Fibroblast of skin of back (primary cell): ENCODE results near the gene TRRAP.

Experiments
- DNase-seq: peaks from one replicate; pipeline ENCODE4 v3.0.0-alpha.2; 2013

The TRRAP gene

DNA sequence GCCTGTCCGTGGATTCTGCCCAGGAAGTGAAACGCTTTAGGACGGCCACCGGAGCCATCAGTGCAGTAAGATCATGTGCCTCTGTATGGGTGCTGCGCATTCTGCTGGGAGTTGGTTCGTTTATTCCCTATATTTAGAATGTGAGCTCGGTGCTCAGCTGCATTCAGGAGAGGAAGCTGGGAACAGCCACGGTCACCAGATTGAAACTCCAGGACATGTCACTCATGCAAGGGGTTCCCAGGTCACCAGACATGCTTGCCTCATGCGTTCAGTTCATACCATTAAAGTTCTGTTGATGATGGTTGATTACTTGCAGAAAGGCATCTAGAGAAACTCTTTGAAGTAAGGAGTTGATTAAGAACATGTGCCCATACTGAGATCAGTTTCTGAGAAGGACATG is 78.1 kb downstream of the TRRAP start:
- no peak for DNase-seq

GRCh38 chr7:98956937-98957336 is 78.6 kb downstream of the TRRAP start:
- DNase-seq, result no peak

GRCh38 chr7:98957766-98958165 is 79.4 kb downstream of the TRRAP start:
- DNase-seq, result no peak

GRCh38 chr7:98958968-98959367 is 80.6 kb downstream of the TRRAP start:
- DNase-seq, result no peak

GRCh38 chr7:98963305-98963704 is 85.0 kb downstream of the TRRAP start:
- no peak for DNase-seq

GRCh38 chr7:98964596-98964995 is 86.3 kb downstream of the TRRAP start:
- no peak for DNase-seq

- DNase-seq, result no peak
These were observed 90.3 kb downstream of the TRRAP start for GRCh38 chr7:98968621-98969020.

GRCh38 chr7:98969386-98969785 is 91.1 kb downstream of the TRRAP start:
- DNase-seq, result no peak

GRCh38 chr7:98970016-98970615 is 91.8 kb downstream of the TRRAP start:
- DNase-seq, result no peak

DNA sequence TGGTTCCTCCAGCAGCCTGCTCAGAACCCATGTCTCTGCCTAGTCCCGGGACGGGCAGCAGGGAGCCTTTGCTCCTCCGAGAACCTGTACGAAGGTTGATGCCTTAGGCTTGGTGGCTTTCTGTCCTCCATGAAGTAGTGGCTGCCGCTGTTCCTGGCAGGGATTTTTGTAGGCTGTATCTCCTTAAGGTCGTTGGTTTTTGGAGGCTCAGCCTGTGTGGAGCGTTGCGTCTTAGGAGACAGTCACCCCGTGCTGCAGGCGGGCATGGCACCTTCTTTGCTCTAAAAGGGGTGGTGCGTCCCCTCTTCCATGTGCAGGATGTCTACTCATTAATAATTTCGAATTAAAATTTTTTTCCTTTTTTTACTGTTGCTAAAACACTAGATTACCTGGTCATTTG is 92.5 kb downstream of the TRRAP start:
- DNase-seq, result no peak

DNA sequence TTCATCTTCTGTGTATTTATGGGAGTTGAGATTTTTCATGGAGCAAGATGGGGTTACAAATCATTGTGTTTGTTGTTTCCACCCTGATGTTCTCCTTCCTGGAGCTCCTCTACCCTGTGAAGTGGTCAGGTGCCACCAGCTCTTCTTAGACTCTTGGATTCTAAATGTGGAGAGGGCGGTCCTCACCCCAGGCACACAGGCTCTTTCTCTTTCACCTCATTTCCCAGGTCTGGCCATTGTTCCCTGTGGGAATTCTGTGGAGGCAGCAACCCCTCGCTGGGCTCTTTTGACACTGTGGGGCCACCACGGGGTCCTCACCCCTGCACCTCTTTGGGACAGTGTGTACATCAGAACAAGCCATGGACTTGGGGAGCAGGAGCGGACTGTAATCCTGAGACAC is 95.9 kb downstream of the TRRAP start:
- no peak for DNase-seq

- no peak for DNase-seq
These were observed 96.8 kb downstream of the TRRAP start for GRCh38 chr7:98974906-98975816.

- no peak for DNase-seq
These were observed 98.3 kb downstream of the TRRAP start for GRCh38 chr7:98976396-98977185.

DNA sequence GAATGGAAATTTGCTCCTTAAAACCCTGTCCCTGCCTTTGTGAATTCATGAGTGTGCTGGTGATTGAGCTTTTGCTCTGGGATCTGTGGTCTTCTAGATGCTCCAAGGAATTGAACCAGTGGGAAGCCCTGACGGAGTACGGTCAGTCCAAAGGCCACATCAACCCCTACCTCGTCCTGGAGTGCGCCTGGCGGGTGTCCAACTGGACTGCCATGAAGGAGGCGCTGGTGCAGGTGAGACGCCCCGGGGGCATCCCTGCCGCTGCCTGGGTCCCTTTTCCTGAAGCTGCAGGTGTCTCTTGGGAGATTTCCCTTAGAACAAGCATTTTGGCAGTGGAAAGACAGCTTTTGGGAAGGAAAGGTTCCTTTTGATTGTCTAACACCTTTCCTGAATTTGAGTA is 100.3 kb downstream of the TRRAP start:
- no peak for DNase-seq

GRCh38 chr7:98981701-98982100 is 103.4 kb downstream of the TRRAP start:
- no peak for DNase-seq

DNA sequence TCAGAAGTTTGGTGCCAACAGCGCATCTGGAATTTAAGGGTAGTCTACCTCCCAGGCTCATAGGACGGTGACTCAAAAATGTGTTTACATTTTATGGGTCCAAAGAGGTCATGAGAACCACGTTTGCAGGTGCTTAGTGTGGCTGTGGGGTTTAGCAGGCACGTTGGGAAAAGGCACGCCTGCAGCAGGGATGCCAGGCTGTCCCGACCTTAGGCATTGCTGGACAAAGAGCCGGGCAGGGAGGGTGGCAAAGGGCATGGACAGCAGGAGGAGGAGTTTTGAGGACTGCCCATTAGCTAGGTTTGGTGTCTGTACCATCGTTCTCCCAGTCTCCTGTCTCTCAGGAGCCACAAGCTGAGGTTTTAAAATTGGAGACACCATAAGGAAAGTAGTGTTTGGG is 104.4 kb downstream of the TRRAP start:
- DNase-seq, result no peak

- DNase-seq, result no peak
These were observed 105.8 kb downstream of the TRRAP start for GRCh38 chr7:98984126-98984525.

- no peak for DNase-seq
These were observed 107.1 kb downstream of the TRRAP start for GRCh38 chr7:98985406-98985805.

DNA sequence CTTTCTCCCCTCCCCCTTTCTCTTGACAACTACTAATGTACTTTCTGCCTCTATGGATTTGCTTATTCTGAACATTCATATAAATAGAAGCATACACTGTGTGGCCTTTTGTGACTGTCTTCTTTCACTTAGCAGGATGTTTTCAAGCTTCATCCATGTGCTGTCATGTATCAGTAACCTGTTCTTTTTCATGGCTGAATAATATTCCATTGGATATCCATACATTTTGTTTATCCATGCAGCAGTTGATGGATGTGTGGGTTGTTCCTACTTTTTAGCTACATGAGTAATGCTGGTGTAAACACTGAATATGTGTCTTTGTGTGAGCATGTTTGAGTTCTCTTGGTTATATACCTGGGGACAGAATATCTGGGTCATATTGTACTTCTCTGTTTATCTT is 107.6 kb downstream of the TRRAP start:
- no peak for DNase-seq

GRCh38 chr7:98988641-98989040 is 110.3 kb downstream of the TRRAP start:
- DNase-seq, result no peak

DNA sequence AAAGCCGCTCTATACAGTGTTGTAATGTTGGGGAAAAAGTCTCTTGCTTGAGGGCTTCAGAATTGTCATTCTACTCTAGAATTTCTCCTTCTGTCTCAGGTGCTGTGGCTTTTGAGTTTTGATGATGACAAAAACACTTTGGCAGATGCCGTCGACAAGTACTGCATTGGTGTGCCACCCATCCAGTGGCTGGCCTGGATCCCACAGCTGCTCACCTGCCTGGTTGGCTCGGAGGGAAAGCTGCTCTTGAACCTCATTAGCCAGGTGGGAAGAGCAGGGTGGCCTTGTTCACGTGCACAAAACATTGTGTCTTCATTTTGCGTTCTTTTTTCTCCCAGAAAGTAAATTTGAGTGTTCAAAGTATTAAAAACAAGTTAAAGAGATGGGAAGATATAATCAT is 112.0 kb downstream of the TRRAP start:
- DNase-seq, result no peak

DNA sequence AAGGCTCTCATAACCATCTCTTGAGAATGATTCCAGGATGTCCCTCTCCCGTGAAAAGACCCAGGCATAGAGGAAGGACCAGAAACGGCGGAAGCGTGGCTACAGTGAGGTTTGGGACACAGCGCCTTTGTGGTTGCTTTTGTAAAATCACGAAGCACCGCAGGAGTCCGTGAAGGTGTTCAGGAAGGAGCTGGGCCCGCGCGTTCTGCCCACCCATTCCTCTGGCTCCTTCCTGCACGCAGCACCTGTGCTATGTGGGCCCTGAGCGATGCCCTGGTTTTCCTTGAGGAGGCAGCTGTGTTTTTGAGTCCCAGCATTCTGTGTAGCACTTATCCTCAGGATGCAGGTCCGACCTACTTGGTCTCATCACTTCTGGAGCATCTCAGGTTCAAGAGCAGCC is 112.8 kb downstream of the TRRAP start:
- no peak for DNase-seq

DNA sequence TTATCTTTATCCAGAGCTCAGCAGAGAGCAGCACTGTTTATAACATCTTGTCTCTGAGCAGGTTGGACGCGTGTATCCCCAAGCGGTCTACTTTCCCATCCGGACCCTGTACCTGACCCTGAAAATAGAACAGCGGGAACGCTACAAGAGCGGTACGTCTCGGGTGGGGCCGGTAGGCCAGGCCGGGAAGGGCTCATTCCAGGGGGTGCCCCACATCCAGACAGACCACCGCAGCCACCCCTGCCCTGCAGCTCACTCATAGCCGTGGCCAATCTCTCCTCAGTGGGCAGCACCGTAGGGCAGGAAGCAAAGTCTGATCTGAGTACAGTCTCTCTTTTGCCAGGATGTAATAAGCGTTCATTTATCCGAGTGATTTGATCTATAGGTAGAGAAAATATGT is 113.7 kb downstream of the TRRAP start:
- DNase-seq, result no peak
